Hepatic stellate cell (primary cell): Measurements from ENCODE around the gene SLC5A4.
"Not testable (repeated sequence)": the region's sequence is repeated elsewhere in the genome, so short reads cannot be mapped to it uniquely, and the experiment has no call there.

ENCODE experiments used
- DNase-seq: peaks from one replicate; pipeline ENCODE4 v3.0.0; 2011; ENCODE audit warnings: low spot score

SLC5A4 gene

DNA sequence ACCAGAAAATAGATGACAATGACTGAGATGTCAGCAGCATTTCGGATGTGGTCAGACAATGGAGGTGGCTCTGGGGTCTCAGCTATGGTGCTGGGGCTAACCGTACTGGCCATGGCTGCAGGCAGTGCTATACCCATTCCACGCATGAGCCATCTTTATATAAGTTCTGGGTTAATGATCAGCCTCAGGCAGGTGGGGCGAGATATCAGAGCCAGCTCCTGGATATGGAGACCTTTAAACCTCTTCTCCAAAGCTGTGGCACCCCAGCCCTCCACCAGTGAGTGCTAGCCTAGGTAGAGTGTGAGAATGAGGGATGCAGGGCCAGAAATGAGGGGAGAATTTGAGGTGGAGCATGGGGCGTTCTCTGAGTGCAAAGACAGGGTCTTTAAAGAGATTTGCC, at the start of gene SLC5A4:
TSS of gene SLC5A4 (minus strand) at position 131 of the 400 bp plus-strand sequence. CDS start at position 113, 18 bp downstream.
- DNase-seq, result no peak

DNA sequence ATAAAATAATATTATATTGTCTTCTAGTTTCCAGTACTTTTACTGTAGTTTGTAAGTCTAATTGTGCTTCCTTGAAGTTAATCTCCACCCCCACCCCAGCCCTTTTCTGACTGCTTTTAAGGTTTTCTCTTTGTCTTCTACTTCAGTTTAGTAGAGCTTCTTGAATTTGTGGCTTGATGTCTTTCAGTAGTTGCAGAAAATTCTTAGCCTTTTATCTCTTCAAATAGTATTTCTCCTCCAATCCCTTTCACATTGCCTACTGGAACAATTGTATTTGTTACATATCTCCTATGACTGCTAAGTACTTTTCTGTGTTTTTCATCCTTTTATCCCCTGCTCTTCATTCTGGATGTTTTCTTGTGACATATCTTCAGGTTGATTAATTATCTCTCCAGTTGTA, 38.8 kb upstream of the SLC5A4 start:
- DNase-seq, result not testable (repeated sequence)

DNA sequence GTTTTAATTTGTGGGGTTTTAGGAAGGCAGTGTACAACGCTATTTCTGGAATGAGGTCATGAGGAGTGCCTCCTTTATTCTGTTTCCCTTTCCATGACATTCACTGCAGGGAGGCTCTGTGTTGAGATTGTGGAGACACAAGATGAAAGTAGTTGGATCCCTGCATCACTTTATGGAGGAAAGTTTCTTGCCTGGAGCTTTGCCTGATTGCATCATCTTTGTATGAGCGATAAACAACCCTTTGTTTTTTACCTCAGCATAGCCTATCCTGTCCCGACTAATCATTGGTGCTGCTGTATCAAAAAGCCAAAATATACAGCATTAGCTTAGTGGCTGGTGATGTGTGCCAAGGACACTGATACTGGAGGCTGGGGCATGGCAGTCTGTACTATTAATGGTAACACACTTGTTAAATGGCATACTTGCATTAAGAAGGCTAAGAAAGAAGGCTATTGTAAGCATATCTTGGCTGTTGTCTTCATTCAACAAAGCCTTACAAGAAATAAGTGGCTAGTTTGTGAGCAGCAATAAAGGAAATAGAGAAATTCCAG, 31.2 kb upstream of the SLC5A4 start:
- no peak for DNase-seq

DNA sequence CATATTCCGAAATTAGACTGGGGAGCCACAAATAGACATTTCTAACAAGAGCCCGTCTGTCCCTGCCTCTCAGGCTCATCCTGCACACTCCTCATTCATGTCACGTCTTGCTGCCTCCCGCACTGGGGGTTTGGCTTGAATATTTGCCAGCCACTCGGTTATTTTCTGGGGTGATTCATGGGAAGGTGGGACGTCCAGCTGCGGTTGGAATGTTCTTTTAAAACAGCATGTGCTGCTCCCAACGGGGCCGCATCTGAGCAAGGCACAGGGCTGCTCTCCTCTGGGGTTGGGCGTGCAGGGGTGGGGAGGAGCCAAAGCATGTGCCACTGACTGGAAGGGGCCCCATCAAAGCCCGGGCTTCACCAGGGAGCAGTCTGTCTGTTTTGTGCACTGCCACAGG, 25.9 kb upstream of the SLC5A4 start:
- DNase-seq, result no peak

DNA sequence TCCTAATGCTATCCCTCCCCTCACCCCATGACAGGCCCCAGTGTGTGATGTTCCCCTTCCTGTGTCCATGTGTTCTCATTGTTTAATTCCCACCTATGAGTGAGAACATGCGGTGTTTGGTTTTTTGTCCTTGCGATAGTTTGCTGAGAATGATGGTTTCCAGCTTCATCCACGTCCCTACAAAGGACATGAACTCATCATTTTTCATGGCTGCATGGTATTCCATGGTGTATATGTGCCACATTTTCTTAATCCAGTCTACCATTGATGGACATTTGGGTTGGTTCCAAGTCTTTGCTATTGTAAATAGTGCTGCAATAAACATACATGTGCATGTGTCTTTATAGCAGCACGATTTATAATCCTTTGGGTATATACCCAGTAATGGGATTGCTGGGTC, 20.2 kb upstream of the SLC5A4 start:
- not testable (repeated sequence) for DNase-seq

DNA sequence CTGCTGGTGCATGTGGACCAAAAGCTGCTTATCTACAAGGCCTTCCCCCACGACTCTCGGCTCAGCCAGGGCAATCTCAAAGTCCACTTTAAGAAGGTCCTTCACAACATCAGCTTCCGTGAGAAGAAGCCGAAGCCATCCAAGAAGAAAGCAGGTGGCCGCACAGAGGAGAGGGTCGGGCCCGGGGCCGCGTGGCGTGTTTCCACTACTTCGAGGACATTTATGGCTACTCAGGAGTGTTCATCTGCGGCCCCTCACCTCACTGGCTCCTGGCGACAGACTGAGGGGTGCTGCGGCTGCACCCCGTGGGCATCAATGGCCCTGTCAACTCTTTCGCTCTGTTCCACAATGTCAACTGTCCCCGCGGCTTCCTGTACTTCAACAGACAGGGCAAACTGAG, 16.2 kb upstream of the SLC5A4 start:
- DNase-seq, result no peak

DNA sequence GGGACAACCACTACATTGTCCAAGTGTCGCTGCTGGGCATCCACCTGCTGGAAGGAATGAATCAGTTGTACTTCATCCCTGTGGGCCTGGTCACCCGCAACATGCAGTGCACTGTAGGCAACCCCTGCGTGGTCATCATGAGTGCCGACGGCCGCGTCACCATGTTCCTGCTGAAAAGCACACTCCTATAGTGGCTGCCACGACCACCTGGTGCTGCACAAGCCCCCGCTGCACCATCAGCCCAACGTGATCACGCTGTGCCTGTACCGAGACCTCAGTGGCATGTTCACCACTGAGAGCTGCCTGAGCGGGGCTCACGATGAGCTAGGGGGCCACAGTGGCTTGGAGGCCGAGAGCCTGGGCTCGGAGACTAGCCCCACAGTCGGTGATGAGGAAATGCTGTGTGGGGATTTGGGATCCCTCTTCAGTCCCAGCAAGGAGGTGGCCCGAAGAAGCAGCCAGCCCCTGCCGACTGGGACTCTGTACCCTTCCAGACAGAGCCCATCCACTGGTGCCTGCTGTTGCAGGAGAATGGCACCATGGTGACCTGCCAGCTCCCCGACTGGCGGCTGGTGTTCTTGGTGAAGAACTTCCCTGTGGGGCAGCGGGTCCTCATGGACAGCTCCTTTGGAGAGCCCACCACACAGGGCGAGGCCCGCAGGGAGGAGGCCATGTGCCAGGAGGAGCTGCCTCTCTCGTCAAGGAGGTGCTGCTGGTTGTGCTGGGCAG, 15.7 kb upstream of the SLC5A4 start:
- DNase-seq, result no peak

DNA sequence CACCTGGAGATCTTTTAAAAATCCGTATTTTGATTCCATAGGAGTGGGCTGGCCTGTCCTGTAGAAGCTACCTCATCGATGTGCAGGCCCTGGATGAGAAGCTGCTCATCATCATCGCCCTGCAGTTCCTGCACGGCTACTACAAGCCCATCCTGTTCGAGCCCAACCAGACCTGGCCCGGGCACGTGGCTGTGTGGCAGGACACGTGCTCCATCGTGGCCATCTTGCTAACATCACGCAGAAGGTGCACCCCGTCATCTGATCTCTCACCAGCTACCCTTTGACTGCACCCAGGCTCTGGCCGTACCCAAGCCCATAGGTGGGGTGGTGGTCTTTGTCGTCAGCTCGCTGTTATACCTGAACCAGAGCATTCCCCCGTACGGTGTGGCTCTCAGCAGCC, 14.2 kb upstream of the SLC5A4 start:
- DNase-seq, result no peak

DNA sequence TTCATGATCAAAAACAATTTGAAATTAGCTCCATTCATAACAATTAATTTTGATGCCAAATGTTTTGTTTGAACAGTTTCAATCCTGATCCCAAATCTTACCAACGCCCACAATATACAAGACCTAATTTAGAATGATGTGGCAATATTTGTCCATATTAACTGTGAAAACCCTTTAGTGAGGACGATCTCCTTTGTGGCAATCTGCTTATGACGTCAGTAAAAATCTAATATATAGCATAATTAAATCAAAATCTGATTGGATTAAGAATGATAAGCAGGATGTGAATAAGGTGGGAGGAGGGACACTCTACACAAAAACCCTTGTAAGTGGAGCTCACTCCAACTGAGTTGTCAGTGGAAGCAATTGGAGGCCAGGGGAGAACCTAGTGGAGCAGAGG, 11.9 kb upstream of the SLC5A4 start:
- DNase-seq, result no peak

DNA sequence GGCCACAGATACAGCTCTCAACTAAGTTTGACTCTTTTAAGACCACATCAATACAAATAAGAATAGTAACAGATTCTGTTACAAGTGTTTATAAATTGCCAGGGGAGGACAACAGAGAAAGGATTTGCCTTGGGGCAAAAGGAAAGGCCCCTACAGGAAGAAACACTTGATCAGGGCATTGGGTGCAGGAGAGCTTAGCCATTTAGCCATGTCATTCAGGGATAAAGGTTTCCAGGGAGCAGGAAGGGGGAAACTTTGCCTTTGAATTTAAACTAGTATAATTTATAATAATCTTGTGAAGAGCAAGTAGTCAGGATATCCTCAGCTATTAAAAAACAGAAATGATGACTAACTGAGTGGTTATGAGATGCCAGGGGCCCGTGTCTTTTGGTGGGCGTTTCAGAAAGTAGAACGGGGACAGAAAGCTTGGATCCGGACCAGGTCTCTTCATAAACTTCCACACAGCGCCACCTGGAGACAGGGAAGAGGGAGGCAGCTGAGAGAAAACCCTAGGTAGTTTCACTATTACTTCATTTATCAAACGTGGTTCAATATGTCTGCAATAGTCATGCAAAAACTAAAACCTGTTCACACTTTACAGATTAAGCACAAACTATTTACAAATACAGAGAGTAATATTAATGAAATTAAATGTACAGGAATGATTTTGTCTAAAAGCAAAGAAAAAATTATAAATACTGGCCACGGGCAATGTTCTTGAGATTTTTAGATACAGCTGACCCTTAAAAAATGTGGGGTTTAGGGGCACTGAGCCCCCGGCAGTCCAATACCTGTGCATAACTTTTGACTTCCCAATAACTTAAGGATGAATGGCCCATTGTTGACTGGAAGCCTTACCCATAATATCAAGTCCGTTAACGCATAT, 11.0 kb upstream of the SLC5A4 start:
- peak; percentile 73 for DNase-seq

DNA sequence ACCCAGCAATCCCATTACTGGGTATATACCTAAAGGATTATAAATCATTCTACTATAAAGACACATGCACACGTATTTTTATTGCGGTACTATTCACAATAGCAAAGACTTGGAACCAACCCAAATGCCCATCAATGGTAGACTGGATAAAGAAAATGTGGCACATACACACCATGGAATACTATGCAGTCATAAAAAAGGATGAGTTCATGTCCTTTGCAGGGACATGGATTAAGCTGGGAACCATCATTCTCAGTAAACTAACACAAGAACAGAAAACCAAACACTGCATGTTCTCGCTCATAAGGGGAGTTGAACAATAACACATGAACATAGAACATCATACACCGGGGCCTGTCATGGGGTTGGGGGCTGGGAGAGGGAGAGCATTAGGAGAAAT, 8.5 kb upstream of the SLC5A4 start:
- DNase-seq, result not testable (repeated sequence)

DNA sequence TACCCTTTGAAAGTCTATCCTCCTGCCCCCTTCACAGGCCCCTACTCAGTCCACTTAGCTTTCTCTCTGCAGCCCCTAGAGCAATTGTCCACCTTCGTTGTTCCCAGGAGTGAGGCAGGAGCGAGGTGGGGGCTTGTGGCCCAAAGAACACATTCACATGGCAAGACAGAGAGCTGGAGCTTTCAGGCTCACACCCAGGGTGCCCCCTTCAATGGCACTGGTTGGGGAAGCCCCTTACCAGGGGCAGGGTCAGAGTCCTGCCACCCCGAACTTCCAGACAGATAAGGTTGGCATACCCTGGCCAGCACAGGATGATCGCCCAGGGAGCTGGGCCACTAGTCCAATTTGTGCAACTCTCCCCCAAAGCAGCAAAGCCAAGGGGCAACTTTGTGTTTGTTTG, 6.2 kb upstream of the SLC5A4 start:
- no peak for DNase-seq

DNA sequence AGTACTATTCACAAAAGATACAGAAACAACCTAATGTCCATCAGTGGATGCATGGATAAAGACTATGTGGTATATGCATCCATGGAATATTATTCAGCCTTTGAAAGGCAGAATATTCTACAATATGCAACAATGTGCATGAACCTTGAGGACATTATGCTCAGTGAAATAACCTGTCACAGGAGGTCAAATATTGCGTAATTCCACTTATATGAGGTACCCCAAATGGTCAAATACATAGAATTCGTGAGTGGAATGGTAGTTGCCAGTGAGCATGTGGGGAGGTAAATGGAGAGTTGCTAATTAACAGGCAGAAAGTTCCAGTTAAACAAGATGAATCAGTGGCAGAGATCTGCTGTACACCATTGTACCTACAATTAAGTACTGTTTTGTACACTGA, 3.6 kb upstream of the SLC5A4 start:
- no peak for DNase-seq

DNA sequence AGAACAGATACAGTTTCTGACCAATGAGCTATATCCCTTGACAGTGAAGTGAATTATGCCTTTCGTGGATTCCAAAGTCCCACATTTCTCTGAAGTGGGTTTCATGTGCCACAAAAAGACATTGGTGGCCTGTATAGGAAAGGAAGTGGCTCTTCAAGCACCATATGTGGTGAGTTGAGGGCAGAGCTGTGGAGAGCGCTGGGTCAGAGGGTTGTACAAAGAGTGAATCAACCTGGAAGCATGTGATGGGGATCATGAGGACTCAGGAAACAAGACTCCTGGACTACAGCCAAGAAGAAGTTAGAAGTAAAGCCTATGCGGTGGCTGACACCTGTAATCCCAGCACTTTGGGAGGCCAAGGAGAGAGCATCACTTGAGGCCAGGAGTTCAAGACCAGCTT, 579 bp upstream of the SLC5A4 start:
- DNase-seq, result no peak

DNA sequence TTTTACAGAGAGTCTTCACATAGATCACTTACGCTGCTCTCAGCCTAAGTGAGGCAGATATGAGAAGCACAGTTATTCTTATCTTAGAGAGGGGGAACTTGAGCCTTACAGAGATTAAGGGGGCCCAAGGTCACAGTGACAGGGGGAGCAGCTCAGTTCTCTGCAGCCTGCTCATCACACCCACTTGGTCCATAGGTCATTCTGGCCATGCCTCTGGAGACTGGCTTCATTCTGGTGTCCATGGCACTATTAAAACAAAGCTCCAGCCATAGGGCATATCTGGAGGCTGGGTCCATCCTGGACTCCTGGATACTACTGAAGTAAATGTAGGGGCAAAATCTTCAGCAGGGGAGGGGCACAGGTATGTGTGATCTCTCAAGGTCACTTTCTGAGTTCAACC, 5.9 kb downstream of the SLC5A4 start:
- no peak for DNase-seq

DNA sequence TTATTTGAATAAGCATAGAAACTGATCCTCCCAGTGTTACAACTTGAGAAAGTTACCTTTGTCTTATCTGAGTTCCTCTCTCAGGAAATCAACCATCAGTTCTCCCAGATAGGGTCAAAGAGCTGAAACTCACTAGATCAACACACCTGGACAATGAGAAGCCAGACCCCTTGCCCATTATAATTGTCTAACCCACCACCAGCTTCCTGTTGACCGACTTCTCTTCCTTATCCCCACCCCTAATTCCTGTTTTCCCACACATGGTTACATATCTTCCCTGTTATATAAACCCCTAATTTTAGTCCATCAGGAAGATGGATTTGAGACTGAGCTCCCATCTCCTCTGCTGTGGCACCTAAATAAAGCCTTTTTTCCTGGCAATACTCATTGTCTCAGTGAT, 6.9 kb downstream of the SLC5A4 start:
- DNase-seq, result no peak

DNA sequence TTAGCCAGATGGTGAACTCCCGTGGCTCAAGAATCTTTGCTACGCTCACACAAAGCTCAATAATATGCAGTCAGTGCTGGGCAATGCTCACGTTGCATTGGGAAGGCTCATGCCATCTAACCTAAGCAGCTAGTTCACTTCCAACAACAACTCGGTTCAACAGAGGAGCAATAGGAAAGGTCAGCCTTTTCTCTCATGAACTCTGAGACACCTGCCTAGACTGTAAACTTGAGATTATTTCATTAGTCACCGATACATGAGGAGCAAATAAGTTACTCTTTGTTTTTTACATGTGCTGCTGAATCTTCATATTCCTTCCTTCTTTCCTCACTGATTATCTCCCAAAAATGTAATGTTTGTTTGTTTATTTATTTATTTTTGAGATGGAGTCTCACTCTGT, 9.0 kb downstream of the SLC5A4 start:
- DNase-seq, result no peak

DNA sequence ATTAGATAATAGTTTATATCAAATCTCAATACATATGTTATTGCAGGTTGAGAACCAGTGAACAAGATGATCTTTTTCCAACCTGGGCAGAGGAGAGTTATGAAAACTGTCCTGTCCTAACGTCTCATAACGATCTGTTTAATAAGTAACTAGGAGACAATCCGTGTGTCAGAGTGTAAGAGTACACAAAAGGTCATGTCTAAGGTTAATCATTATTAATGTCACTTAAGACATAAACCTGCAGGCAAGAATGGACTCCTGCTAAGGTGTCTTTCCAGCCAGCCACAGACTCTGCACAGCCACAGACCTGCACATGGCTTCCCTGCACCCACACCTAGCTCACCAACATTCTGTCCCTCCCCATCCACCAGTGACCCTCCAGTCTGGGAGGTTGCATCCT, 10.1 kb downstream of the SLC5A4 start:
- DNase-seq, result no peak

DNA sequence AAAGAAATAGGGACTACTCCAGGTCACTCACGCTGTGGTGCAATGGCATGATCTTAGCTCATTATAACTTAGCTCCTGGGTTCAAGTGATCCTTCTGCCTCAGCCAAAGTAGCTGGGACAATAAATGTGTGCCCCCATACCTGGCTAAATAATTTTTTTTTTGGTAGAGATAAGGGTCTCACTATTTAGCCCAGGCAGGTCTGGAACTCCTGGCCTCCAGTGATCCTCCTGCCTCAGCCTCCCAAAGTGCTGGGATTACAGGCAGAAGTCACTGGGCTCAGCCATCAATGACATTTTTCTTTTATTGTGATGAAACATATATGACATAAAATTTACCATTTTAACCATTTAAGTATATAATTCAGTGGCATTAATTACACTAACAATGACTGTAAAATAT, 10.6 kb downstream of the SLC5A4 start:
- no peak for DNase-seq

DNA sequence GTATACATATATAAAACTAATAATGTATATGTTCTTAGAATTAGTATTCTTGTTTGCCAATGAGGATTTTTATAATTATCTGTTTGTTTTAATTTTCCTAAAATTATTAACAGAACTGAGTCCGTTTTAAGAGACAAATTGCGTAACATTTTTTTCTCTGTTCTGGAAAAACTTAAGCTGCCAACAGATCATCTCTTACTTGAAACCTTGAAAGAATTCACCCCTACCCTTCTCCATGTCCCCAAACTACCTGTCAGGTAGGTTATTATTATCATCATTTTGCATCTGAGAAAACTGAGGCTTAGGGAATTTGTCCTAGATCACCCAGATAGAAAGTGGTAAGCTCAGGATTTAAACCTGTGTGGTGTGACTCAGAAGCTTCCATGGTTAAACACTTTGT, 14.7 kb downstream of the SLC5A4 start:
- no peak for DNase-seq

DNA sequence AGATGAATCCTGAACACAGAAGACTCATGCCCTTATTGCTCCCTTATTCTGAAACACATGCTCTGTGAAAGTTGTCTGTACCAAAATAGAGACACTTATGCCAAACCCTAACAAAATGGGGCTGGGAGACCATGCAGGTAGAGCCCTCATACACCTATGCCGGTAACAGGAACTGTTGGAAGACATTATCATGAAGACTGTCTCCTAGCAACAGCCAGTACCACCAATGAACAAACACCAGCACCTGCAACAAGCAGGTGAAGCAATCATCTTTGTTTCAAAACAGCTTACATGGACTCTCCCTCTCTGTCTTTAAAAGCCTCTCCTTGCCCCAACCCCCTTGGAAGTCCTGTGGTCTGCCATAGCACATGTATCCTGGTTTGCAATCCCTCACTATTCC, 17.2 kb downstream of the SLC5A4 start:
- no peak for DNase-seq

DNA sequence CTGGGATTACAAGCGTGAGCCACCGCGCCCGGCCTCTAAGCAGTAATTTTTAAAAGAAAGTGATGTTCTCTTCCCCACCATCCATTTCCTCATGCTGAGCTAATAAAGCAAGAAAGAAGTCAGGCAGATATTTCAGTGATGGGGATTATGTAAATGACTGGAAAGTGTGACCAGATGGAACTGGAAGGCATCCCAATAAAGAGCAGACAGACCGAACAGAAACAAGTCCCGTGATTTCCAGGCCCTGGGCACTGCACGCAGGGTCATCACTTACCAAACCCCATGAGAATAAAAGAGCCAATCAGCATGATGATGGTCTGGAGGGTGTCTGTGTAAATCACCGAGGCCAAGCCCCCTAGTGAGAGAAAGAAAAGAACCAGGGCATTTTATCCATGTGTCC, 18.2 kb downstream of the SLC5A4 start:
- DNase-seq, result no peak

DNA sequence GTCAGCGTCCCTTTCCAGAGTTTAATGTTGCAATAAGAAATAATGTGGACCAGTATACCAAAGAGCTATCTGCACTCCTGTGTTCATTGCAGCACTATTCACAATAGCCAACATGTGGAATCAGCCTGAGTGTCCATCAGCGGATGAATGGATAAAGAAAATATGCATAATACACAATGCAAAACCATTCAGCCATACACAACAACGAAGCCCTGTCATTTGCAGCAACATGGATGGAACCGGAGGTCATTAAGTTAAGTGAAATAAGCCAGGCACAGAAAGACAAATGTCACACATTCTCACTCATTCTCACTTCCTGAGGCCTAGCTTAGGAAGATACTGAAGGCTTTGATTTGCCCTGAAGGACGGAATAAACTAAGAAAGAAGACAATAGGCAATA, 22.1 kb downstream of the SLC5A4 start:
- DNase-seq, result no peak
